ENCODE measurements around the gene CERS6.

CERS6 gene

GRCh38 chr2:168439536-168439935, 16.5 kb upstream of the CERS6 start:
- TF ChIP-seq CTCF (IDR thresholded peaks at IDR 0.05; ENCODE audit: extremely low read depth, insufficient read depth, missing control alignments) = no peak
- no peak for DNase-seq (ENCODE audit: low spot score)
- in situ Hi-C loops (cut with MboI; ENCODE audit: low pct_unique_long_range_greater_than_20kb, low sequenced_read_pairs, unreplicated experiment) = no loop called here

- DNase-seq (ENCODE audit: low spot score) = no peak
- no peak for TF ChIP-seq CTCF (IDR thresholded peaks at IDR 0.05; ENCODE audit: extremely low read depth, insufficient read depth, missing control alignments)
- in situ Hi-C loops (cut with MboI; ENCODE audit: low pct_unique_long_range_greater_than_20kb, low sequenced_read_pairs, unreplicated experiment) = no loop called here
Measured at GRCh38 chr2:168441214-168441872, 14.7 kb upstream of the CERS6 start.

- no peak for DNase-seq (ENCODE audit: low spot score)
- in situ Hi-C loops (cut with MboI; ENCODE audit: low pct_unique_long_range_greater_than_20kb, low sequenced_read_pairs, unreplicated experiment) = no loop called here
- TF ChIP-seq CTCF (IDR thresholded peaks at IDR 0.05; ENCODE audit: extremely low read depth, insufficient read depth, missing control alignments) = no peak
Measured at GRCh38 chr2:168443818-168444217, 12.3 kb upstream of the CERS6 start.

- TF ChIP-seq CTCF (IDR thresholded peaks at IDR 0.05; ENCODE audit: extremely low read depth, insufficient read depth, missing control alignments) = no peak
- no peak for DNase-seq (ENCODE audit: low spot score)
- in situ Hi-C loops (cut with MboI; ENCODE audit: low pct_unique_long_range_greater_than_20kb, low sequenced_read_pairs, unreplicated experiment) = no loop called here
Measured at GRCh38 chr2:168445960-168446359, 10.1 kb upstream of the CERS6 start.

GRCh38 chr2:168448980-168449379, 7.1 kb upstream of the CERS6 start:
- in situ Hi-C loops (cut with MboI; ENCODE audit: low pct_unique_long_range_greater_than_20kb, low sequenced_read_pairs, unreplicated experiment) = no loop called here
- no peak for DNase-seq (ENCODE audit: low spot score)
- TF ChIP-seq CTCF (IDR thresholded peaks at IDR 0.05; ENCODE audit: extremely low read depth, insufficient read depth, missing control alignments) = no peak

- no peak for TF ChIP-seq CTCF (IDR thresholded peaks at IDR 0.05; ENCODE audit: extremely low read depth, insufficient read depth, missing control alignments)
- no peak for DNase-seq (ENCODE audit: low spot score)
- in situ Hi-C loops (cut with MboI; ENCODE audit: low pct_unique_long_range_greater_than_20kb, low sequenced_read_pairs, unreplicated experiment) = no loop called here
Measured at GRCh38 chr2:168449419-168449818, 6.7 kb upstream of the CERS6 start.
